Astrocyte of the cerebellum (primary cell): ENCODE measurements around the gene OR6S1.
"Not testable (repeated sequence)": the region's sequence is repeated elsewhere in the genome, so short reads cannot be mapped to it uniquely, and the experiment has no call there.

Experiments used
- DNase-seq: peaks from one replicate; pipeline ENCODE4 v3.0.0-alpha.2; 2011; ENCODE audit warnings: low read depth
- H3K4me3 ChIP-seq: 2 replicates; pipeline ENCODE4 v1.5.1; 2011; ENCODE audit warnings: mild to moderate bottlenecking, low read depth, low read length, moderate library complexity
- CTCF ChIP-seq: IDR thresholded peaks from 2 replicates; pipeline ENCODE4 v1.5.1; 2012; ENCODE audit warnings: low read length, low read depth, moderate library complexity, mild to moderate bottlenecking; ENCODE audit errors: missing control alignments
- in situ Hi-C: cut with HindIII; loops from 2 replicates; pipeline ENCODE4 v1.10.0; 2017; ENCODE audit warnings: low sequenced_read_pairs

Gene OR6S1

DNA sequence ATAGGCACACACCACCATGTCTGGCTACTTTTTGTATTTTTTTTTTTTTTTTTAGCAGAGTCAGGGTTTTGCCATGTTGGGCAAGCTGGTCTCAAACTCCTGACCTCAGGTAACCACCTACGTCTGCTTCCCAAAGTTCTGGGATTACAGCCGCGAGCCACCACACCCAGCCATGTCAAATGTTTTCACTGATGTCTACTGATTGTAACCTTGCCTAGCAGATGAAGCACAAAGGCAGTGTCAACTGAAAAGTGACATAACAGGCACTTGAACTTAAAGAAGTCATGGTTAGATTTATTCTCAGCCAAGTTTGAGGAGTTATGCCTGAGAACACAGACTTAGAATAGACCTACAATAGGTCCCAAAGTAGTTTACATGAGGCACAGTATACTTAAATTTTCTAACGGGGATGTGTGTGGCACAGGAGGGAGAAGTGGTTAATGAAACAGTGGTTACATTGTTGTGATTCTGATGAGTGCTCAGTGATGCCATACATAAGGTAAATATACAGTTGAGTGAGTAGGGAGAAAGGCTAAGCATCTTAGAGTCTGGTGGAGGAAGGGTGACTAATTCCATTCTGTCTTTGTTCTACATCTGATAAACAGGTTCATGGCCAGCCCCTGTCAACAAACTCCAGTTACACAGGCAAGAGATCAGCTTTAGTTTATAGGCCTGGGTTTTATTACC, 30.2 kb upstream of the OR6S1 start:
- in situ Hi-C loops = no loop called here
- TF ChIP-seq CTCF = no peak
- no peak overlapping the region for H3K4me3 ChIP-seq
- no peak for DNase-seq

GRCh38 chr14:20668969-20669368, 27.5 kb upstream of the OR6S1 start:
- in situ Hi-C loops = no loop called here
- H3K4me3 ChIP-seq = no peak overlapping the region
- no peak for DNase-seq
- TF ChIP-seq CTCF = no peak

DNA sequence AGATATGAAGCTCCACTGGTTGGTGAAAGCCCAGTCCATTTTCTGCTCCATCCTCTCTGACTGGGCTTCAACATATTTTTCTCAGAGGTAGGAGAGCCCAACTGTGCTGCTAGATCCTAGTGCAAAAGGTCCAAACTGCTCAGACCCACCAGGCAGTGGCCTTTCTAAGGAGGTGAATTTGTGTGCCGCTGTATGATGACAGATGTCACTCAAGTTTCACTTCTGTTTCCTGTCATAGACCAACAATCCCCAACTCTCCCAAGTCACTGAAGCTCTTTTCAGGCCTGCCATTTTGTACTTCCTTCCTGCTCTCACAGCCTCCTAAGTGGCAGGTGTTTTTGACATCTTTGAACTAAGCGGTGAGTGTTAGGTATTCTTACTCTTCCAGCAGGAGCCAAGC, 26.5 kb upstream of the OR6S1 start:
- in situ Hi-C loops = no loop called here
- no peak overlapping the region for H3K4me3 ChIP-seq
- no peak for DNase-seq
- TF ChIP-seq CTCF = no peak

GRCh38 chr14:20666400-20666961, 25.0 kb upstream of the OR6S1 start:
- H3K4me3 ChIP-seq, DNase-seq, in situ Hi-C loops: not testable (repeated sequence)

DNA sequence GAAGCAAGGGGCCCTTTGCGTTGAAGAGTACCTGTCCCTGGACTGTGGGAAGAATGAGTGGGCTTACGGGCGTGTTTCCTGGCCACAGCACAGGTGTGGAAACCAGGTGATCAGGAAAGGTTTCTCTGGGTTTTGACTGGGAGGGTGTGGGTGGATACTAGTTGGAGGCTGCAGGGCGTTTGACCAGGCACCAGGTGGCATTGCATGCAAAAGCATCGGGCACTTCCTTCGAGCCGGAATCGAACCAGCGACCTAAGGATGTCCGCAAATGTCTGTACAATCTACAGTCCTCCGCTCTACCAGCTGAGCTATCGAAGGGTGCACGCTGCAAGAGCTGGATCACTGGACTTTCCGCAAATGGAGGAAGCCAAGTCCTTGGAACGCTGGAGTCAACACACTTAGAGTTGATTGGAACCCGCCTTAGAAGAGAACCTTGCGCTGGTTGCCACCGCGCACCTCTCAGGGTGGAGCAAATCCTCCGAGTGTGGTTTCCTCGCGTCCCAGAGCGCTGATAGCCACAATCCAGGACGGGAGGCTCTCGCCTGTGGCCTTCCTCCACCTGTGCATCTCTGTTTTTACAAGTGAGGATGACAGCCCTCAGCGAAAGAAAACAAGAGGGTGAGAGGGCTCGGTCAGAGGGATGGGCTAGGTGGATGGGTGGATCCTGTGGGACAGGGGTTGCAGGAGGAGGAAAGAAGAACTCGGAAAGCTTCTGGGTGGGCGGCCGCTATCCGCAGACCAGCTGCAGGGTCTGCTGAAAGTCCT, 21.7 kb upstream of the OR6S1 start:
- TF ChIP-seq CTCF = peak; percentile 32
- peak overlapping the region; percentile 14 for H3K4me3 ChIP-seq
- in situ Hi-C loops = no loop called here
- no peak for DNase-seq

- no peak overlapping the region for H3K4me3 ChIP-seq
- in situ Hi-C loops = no loop called here
- DNase-seq = no peak
- no peak for TF ChIP-seq CTCF
Measured at GRCh38 chr14:20661197-20661596, 19.7 kb upstream of the OR6S1 start.
